ENCODE data around the gene AP1S1. TPM values are rescaled to one million over a fixed set of nuclear protein-coding genes. Genes with fewer than 3 reads are reported as not detected.

AP1S1 gene
- total RNA-seq, 1 donor from 2014 or later = 45.6 TPM

GRCh38 chr7:101114492-101114891, 39.8 kb upstream of the AP1S1 start:
- Mint-ChIP-seq H3K27ac (ENCODE audit: unreplicated experiment) (no peak overlapping the region), H3K4me3 (ENCODE audit: unreplicated experiment) (no peak overlapping the region), H3K27me3 (ENCODE audit: unreplicated experiment) (peaks cover 4% of the 10 kb centered on the region), H3K4me1 (ENCODE audit: unreplicated experiment) (no peaks in the 10 kb centered on the region), H3K9me3 (ENCODE audit: unreplicated experiment) (no peaks in the 10 kb centered on the region), H3K36me3 (ENCODE audit: low read depth, unreplicated experiment) (no peaks in the 10 kb centered on the region)
- TF ChIP-seq CTCF (IDR thresholded peaks at IDR 0.05; ENCODE audit: unreplicated experiment) = no peak
- no peak for DNase-seq (ENCODE audit: low spot score)

DNA sequence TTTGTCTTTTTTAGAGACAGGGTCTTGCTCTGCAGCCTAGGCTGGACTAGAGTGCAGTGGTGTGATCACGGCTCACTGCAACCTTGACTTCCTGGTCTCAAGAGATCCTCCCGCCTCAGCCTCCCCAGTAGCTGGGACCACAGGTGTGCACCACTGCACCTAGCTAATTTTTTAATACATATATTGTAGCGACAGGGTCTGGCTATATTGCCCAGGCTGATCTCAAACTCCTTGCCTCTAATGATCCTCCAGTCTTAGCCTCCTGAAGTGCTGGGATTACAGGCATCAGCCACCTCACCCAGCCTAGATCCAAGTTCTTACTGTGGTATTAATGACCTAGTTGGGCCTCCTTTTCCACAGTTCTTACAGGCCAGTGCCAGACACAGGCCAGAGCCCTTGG, 39.1 kb upstream of the AP1S1 start:
- Mint-ChIP-seq H3K4me3 (ENCODE audit: unreplicated experiment) (no peak overlapping the region), H3K27me3 (ENCODE audit: unreplicated experiment) (peaks cover 4% of the 10 kb centered on the region), H3K27ac (ENCODE audit: unreplicated experiment) (no peak overlapping the region), H3K36me3 (ENCODE audit: low read depth, unreplicated experiment) (no peaks in the 10 kb centered on the region), H3K9me3 (ENCODE audit: unreplicated experiment) (no peaks in the 10 kb centered on the region), H3K4me1 (ENCODE audit: unreplicated experiment) (no peaks in the 10 kb centered on the region)
- TF ChIP-seq CTCF (IDR thresholded peaks at IDR 0.05; ENCODE audit: unreplicated experiment) = no peak
- DNase-seq (ENCODE audit: low spot score) = no peak

GRCh38 chr7:101116898-101117297, 37.4 kb upstream of the AP1S1 start:
- no peak for TF ChIP-seq CTCF (IDR thresholded peaks at IDR 0.05; ENCODE audit: unreplicated experiment)

GRCh38 chr7:101118856-101119255, 35.4 kb upstream of the AP1S1 start:
- Mint-ChIP-seq H3K27me3 (ENCODE audit: unreplicated experiment) (peaks cover 7% of the 10 kb centered on the region), H3K4me1 (ENCODE audit: unreplicated experiment) (peaks cover 8% of the 10 kb centered on the region), H3K36me3 (ENCODE audit: low read depth, unreplicated experiment) (no peaks in the 10 kb centered on the region), H3K27ac (ENCODE audit: unreplicated experiment) (no peak overlapping the region), H3K4me3 (ENCODE audit: unreplicated experiment) (no peak overlapping the region), H3K9me3 (ENCODE audit: unreplicated experiment) (no peaks in the 10 kb centered on the region)
- TF ChIP-seq CTCF (IDR thresholded peaks at IDR 0.05; ENCODE audit: unreplicated experiment) = no peak
- DNase-seq (ENCODE audit: low spot score) = no peak

More at GRCh38 chr7:101116898-101117297, 37.4 kb upstream of the AP1S1 start:
- peaks cover under 1% of the 10 kb centered on the region for H3K4me1 Mint-ChIP-seq (ENCODE audit: unreplicated experiment)
- no peak for DNase-seq (ENCODE audit: low spot score)
- no peaks in the 10 kb centered on the region for H3K36me3 Mint-ChIP-seq (ENCODE audit: low read depth, unreplicated experiment)
- no peak overlapping the region for H3K4me3 Mint-ChIP-seq (ENCODE audit: unreplicated experiment)
- peaks cover 2% of the 10 kb centered on the region for H3K27me3 Mint-ChIP-seq (ENCODE audit: unreplicated experiment)
- H3K9me3 Mint-ChIP-seq (ENCODE audit: unreplicated experiment) = no peaks in the 10 kb centered on the region
- H3K27ac Mint-ChIP-seq (ENCODE audit: unreplicated experiment) = no peak overlapping the region

DNA sequence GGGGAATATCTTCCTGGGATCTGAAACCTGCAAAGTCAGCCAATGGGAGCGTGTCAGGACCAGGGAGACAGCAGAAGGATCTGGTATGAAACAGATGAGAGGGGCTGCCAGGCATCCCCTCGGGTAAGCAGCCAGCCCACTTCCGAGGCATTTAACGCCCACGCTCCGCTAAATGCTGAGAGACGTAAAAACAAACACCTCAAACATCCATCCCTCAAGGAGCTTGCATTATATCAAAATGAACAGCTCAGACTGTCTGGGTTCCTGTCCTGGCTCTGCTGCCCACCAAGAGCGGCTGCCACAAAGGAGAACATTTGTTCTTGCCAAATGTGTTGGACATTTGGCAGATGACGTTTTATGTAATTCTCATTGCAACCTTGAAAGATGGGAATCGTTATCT, 34.4 kb upstream of the AP1S1 start:
- peaks cover 14% of the 10 kb centered on the region for H3K4me1 Mint-ChIP-seq (ENCODE audit: unreplicated experiment)
- H3K9me3 Mint-ChIP-seq (ENCODE audit: unreplicated experiment) = no peaks in the 10 kb centered on the region
- H3K27ac Mint-ChIP-seq (ENCODE audit: unreplicated experiment) = no peak overlapping the region
- TF ChIP-seq CTCF (IDR thresholded peaks at IDR 0.05; ENCODE audit: unreplicated experiment) = no peak
- peaks cover 8% of the 10 kb centered on the region for H3K27me3 Mint-ChIP-seq (ENCODE audit: unreplicated experiment)
- no peaks in the 10 kb centered on the region for H3K36me3 Mint-ChIP-seq (ENCODE audit: low read depth, unreplicated experiment)
- DNase-seq (ENCODE audit: low spot score) = no peak
- peak overlapping the region; percentile 47 for H3K4me3 Mint-ChIP-seq (ENCODE audit: unreplicated experiment)
